ENCODE measurements around the gene WDR88. TPM values are rescaled to one million over a fixed set of nuclear protein-coding genes. Genes with fewer than 3 reads are reported as not detected.

Gene WDR88
- total RNA-seq, 1 donor from 2014 or later, result not detected

GRCh38 chr19:33199441-33200265 is 67.7 kb downstream of the WDR88 start:
- FAIRE-seq, result no peak

GRCh38 chr19:33201473-33201872 is 69.6 kb downstream of the WDR88 start:
- DNase-seq (ENCODE audit: low read depth) (no peak), FAIRE-seq (no peak)
- Mint-ChIP-seq H3K9me3 (ENCODE audit: unreplicated experiment) (no peaks in the 10 kb centered on the region), H3K27me3 (ENCODE audit: low read depth, unreplicated experiment) (peaks cover 20% of the 10 kb centered on the region), H3K36me3 (ENCODE audit: low read depth, unreplicated experiment) (no peaks in the 10 kb centered on the region), H3K27ac (ENCODE audit: unreplicated experiment) (no peak overlapping the region), H3K4me3 (ENCODE audit: unreplicated experiment) (no peak overlapping the region), H3K4me1 (ENCODE audit: low read depth, unreplicated experiment) (peaks cover 2% of the 10 kb centered on the region)
- H2AFZ ChIP-seq (ENCODE audit: low read depth, low read length), result no peak overlapping the region
- H3K4me1 ChIP-seq (ENCODE audit: insufficient read depth, low read length), result no peaks in the 10 kb centered on the region
- H3K27me3 ChIP-seq (ENCODE audit: insufficient read depth, low read length), result no peaks in the 10 kb centered on the region
- H4K20me1 ChIP-seq (ENCODE audit: insufficient read depth, low read length), result peaks cover 24% of the 10 kb centered on the region
- H3K9ac ChIP-seq (ENCODE audit: low read length), result no peak overlapping the region
- H3K27ac ChIP-seq (ENCODE audit: low read depth, low read length), result no peak overlapping the region
- no peak overlapping the region for H3K4me2 ChIP-seq (ENCODE audit: low read length)
- no peak overlapping the region for H3K4me3 ChIP-seq (ENCODE audit: insufficient read depth, low read depth, low read length)
- no peaks in the 10 kb centered on the region for H3K36me3 ChIP-seq (ENCODE audit: insufficient read depth, low read length)
- no peaks in the 10 kb centered on the region for H3K9me3 ChIP-seq (ENCODE audit: insufficient read depth, low read depth, low read length)
- TF ChIP-seq EZH2 (IDR thresholded peaks at IDR 0.05; ENCODE audit: insufficient read depth, low read length) (no peak), CTCF (IDR thresholded peaks at IDR 0.05; ENCODE audit: insufficient read depth, low read depth, low read length) (no peak)
- H3K79me2 ChIP-seq (ENCODE audit: insufficient read depth, low read length), result no peaks in the 10 kb centered on the region

More at GRCh38 chr19:33199441-33200265, 67.7 kb downstream of the WDR88 start:
- Histone ChIP-seq H3K9ac (ENCODE audit: low read length) (no peak overlapping the region), H3K27ac (ENCODE audit: low read depth, low read length) (no peak overlapping the region), H3K36me3 (ENCODE audit: insufficient read depth, low read length) (no peaks in the 10 kb centered on the region), H3K4me1 (ENCODE audit: insufficient read depth, low read length) (peaks cover 4% of the 10 kb centered on the region), H3K4me2 (ENCODE audit: low read length) (no peak overlapping the region), H2AFZ (ENCODE audit: low read depth, low read length) (no peak overlapping the region), H3K9me3 (ENCODE audit: insufficient read depth, low read depth, low read length) (no peaks in the 10 kb centered on the region), H3K4me3 (ENCODE audit: insufficient read depth, low read depth, low read length) (no peak overlapping the region), H3K27me3 (ENCODE audit: insufficient read depth, low read length) (no peaks in the 10 kb centered on the region), H3K79me2 (ENCODE audit: insufficient read depth, low read length) (peaks cover 6% of the 10 kb centered on the region), H4K20me1 (ENCODE audit: insufficient read depth, low read length) (peaks cover 34% of the 10 kb centered on the region)
- H3K4me1 Mint-ChIP-seq (ENCODE audit: low read depth, unreplicated experiment), result peaks cover 3% of the 10 kb centered on the region
- peaks cover 20% of the 10 kb centered on the region for H3K27me3 Mint-ChIP-seq (ENCODE audit: low read depth, unreplicated experiment)
- DNase-seq (ENCODE audit: low read depth), result no peak
- no peak overlapping the region for H3K4me3 Mint-ChIP-seq (ENCODE audit: unreplicated experiment)
- TF ChIP-seq EZH2 (IDR thresholded peaks at IDR 0.05; ENCODE audit: insufficient read depth, low read length) (no peak), CTCF (IDR thresholded peaks at IDR 0.05; ENCODE audit: insufficient read depth, low read depth, low read length) (no peak)
- H3K36me3 Mint-ChIP-seq (ENCODE audit: low read depth, unreplicated experiment), result no peaks in the 10 kb centered on the region
- H3K27ac Mint-ChIP-seq (ENCODE audit: unreplicated experiment), result no peak overlapping the region
- H3K9me3 Mint-ChIP-seq (ENCODE audit: unreplicated experiment), result no peaks in the 10 kb centered on the region

Measured in astrocyte (in vitro differentiated cells and primary cell).